NCI-H1105 (cell line): ENCODE results near the gene TMEM238.
"Not testable (repeated sequence)": the region's sequence is repeated elsewhere in the genome, so short reads cannot be mapped to it uniquely, and the experiment has no call there.

Source experiments
- DNase-seq: peaks from one replicate; lab custom pipeline; 2025; lab: John Stamatoyannopoulos, UW

TMEM238 gene, protein sequence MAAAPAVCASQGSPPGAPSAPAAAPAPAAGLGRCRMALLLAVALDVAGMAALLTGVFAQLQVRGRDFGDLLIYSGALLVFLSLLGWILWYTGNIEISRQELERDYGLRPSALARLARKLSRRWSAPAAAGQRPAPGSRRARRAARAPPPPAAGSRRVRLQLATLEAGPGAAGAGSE

DNA sequence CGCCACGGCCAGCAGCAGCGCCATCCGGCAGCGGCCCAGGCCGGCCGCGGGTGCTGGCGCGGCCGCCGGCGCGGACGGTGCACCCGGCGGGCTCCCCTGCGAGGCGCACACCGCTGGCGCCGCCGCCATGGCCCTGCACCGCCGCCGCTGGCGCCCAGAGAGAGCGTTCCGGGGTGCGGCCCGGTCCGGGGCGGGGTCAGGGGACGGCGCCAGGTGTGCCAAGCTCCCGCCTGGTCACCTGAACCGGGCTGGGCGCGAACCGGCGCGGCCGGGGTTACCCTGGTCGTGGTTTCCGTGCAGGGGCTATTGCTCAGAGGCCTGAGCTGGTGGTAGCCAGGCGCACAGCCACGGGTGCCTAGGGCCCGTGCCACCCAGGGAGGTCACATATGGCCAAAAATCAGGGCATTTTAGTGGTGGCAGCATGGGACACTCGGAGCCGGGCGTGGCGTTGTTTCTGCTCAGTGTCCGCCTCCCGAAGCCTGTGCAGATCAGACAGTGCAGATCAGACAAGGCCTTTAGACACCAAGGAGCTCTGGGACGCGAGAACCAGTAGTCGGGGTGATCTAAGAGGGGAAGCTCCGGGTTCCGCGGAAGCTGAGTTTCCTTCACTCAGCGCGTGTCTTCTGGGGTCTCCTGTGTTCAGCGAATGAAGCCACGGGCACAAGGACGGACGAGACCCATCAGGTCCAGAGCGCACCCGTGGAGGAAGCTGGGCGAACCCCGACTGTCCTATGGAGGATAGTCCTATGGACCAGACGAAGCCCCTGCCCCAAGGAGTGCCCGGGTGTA is at the start of gene TMEM238:
Gene TMEM238 (minus strand): TSS at position 162 of the 789 bp plus-strand sequence. CDS start 33 bp downstream, at position 129.
- DNase-seq, result peak; percentile 12

DNA sequence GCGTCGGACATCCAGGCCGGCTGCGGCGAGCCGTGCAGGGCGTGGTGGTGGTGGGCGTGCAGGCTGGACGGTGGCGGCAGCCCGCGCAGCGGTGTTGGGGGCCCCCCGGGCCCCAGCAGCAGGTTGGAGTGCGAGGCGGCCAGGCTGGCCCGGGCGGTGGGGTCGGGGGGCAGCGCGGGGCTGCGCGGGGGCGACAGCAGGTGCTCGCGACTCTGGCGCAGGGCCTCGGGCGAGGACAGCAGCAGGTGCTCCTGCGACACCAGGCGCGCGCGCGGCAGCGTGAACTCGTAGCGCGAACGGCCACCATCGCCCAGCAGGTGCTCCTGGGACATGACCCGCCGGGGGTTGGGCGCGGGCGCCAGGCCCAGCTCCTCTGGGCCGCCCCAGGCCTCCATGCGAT is 49.2 kb upstream of the TMEM238 start:
- no peak for DNase-seq

GRCh38 chr19:55432241-55432959 is 48.3 kb upstream of the TMEM238 start:
- DNase-seq, result no peak

- DNase-seq, result no peak
These were observed 47.1 kb upstream of the TMEM238 start for GRCh38 chr19:55431183-55431582.

GRCh38 chr19:55426042-55426441 is 42.0 kb upstream of the TMEM238 start:
- DNase-seq, result no peak

GRCh38 chr19:55424518-55424917 is 40.4 kb upstream of the TMEM238 start:
- DNase-seq, result no peak

- no peak for DNase-seq
These were observed 39.3 kb upstream of the TMEM238 start for GRCh38 chr19:55423225-55424005.

GRCh38 chr19:55421281-55421680 is 37.2 kb upstream of the TMEM238 start:
- not testable (repeated sequence) for DNase-seq

- no peak for DNase-seq
These were observed 35.6 kb upstream of the TMEM238 start for GRCh38 chr19:55419624-55420236.

GRCh38 chr19:55419103-55419502 is 35.0 kb upstream of the TMEM238 start:
- DNase-seq, result no peak

DNA sequence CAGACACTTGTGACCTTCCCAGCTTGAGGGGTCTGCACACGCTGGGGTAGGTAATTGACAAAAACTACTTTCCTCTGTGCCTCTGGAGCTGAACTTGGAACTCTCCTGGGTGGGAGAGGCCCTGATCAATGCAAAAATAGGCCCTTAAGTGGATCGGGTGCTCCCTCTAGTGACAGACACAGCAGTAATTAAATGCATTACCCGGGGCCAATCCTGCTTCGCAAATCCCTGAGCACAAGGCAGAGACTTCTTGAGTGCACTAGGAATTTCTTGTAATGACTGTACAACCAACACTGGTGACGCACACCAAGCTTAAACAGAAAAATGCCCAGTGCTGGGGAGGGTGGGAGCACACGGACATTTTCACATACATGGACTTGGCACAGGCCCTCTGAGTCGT is 34.1 kb upstream of the TMEM238 start:
- peak; percentile 46 for DNase-seq

DNA sequence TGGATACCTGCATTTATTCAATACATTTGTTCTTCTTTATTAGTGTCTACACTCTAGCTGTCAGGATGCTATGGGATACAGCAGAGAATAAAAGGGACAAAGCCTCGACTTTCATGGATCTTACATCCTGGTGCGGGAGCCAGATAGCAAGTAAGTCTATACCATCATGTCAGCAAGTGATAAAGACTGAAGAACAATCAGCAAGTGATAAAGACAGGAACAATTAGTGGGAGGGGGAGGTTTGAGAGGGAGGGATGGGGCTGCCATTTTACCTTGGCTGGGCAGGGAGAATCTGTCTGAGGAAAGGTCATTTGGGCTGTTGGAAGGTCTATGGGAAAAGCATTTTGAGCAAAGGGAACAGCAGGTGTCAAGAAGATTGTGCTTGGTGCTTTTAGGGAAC is 26.1 kb upstream of the TMEM238 start:
- DNase-seq, result no peak

DNA sequence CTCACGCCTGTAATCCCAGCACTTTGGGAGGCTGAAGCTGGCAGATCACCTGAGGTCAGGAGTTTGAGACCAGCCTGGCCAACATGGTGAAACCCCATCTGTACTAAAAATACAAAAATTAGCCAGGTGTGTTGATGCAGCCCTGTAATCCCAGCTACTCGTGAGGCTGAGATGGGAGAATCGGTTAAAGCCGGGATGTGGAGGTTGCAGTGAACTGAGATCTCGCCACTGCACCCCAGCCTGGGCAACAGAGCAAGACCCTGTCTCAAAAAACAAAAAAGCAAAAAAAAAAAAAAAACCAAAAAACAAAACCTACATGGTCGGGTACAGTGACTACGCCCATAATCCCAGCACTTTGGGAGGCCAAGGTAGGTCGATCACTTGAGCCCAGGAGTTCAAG is 25.1 kb upstream of the TMEM238 start:
- not testable (repeated sequence) for DNase-seq

DNA sequence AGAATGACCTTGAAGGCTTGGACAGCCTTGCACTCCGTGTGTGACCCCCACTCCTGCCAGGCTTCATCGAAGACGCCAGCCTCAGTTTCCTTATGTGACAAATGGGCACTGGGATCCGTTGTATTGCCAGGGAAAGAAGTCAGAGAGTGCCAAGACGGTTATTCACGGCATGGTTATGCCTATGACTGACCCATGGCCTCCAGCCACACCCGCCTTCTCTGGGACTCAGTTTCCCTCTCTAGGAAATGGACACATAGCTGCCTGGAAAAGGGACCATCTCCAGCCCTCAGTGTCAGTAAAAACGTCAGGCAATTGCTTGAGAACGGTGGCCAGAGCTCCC is 24.4 kb upstream of the TMEM238 start:
- no peak for DNase-seq

GRCh38 chr19:55407800-55408532 is 23.9 kb upstream of the TMEM238 start:
- DNase-seq, result peak; percentile 100

- not testable (repeated sequence) for DNase-seq
These were observed 23.4 kb upstream of the TMEM238 start, which contains the start of gene UBE2S for GRCh38 chr19:55407550-55407799. Gene UBE2S, minus strand, starts transcription at chr19:55407788. Its CDS starts 199 bp downstream, at chr19:55407589.

GRCh38 chr19:55406826-55407549 is 22.9 kb upstream of the TMEM238 start:
- peak; percentile 15 for DNase-seq

DNA sequence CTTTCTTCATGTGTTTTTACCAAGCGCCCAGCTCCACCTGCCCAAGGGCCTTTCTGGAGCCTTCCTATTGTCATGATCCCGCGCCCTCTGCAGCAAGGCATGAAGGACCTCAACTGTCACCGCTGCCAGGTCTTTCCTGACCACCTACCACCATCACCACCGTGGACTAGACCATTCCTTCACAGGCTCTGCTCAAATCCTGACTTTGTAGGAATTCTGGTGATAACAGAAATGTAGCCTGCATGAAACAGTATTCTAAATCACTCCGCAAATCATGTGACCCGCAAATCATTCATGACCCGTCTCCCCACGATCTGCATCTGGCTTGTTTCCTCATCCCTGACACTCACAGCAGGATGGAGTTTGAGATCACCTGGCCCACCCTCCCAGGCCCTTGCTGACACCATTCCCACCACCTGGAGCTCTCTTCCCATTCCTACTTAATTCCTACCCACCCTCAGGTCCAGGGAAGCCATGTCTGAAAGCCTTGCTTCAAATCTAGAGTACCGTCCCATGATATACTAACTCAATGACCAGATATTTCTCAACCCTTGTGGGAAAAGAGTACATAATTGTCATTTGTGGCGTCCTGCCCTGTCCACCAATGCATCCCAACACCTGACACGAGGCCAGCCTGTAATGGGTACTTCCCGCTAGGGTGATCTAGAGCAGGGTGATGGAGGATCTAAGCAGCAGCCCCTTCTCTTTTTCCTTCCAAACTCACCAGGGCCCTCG is 22.2 kb upstream of the TMEM238 start:
- no peak for DNase-seq

DNA sequence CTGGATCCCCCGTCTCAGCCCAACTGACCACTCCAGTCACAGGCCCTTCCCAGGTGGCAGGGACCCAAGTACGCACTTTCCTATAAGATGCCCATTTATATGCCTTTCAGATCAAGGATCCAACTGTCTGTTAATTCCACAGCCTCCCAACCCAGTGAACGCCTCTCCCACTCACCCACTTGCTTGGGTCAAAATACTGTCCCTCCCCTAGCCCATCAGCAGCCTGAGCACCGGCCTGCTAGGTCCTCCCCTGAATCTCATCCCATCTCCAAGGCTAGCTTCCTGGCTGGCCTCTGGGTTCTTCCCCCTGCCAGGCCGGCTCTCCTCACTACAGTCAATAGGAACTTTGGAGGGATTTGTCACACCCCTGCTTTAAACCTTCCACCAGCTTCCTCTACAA is 21.5 kb upstream of the TMEM238 start:
- no peak for DNase-seq

DNA sequence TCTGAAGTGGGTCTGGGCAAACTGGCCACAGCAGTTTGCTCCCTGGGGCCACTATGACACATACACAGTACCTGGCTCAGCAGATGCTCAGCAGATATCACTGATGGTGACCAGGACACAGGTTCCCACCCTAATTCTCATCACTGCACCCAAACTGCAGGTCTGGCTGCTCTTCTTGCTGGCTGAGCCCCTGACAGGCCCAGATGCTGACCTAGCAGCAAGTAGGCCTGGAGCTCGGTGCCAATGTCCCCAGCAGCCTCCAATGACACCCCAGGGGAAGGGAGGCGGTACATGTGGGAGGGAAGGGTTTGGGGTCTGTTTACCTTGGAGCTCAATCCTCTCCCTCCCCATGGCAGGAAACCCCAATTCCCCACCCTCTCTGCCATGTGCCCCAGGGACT is 18.4 kb upstream of the TMEM238 start:
- no peak for DNase-seq
